ENCODE results near the gene SNX15.
"Not testable (repeated sequence)": the region's sequence is repeated elsewhere in the genome, so short reads cannot be mapped to it uniquely, and the experiment has no call there.

SNX15 gene

GRCh38 chr11:65019824-65020223, 7.4 kb upstream of the SNX15 start:
- H3K27me3 Mint-ChIP-seq (ENCODE audit: low read depth), result peaks cover 3% of the 10 kb centered on the region
- H3K9me3 Mint-ChIP-seq, result peaks cover 4% of the 10 kb centered on the region
- H3K4me3 Mint-ChIP-seq, result no peak overlapping the region
- H3K27ac Mint-ChIP-seq, result no peak overlapping the region
- H3K36me3 Mint-ChIP-seq (ENCODE audit: low read depth), result peaks cover 35% of the 10 kb centered on the region
- TF ChIP-seq, protein P1, sequence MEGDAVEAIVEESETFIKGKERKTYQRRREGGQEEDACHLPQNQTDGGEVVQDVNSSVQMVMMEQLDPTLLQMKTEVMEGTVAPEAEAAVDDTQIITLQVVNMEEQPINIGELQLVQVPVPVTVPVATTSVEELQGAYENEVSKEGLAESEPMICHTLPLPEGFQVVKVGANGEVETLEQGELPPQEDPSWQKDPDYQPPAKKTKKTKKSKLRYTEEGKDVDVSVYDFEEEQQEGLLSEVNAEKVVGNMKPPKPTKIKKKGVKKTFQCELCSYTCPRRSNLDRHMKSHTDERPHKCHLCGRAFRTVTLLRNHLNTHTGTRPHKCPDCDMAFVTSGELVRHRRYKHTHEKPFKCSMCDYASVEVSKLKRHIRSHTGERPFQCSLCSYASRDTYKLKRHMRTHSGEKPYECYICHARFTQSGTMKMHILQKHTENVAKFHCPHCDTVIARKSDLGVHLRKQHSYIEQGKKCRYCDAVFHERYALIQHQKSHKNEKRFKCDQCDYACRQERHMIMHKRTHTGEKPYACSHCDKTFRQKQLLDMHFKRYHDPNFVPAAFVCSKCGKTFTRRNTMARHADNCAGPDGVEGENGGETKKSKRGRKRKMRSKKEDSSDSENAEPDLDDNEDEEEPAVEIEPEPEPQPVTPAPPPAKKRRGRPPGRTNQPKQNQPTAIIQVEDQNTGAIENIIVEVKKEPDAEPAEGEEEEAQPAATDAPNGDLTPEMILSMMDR (IDR thresholded peaks at IDR 0.05; ENCODE audit: unreplicated experiment in 3 of 3), result no peak
- H3K4me1 Mint-ChIP-seq, result peaks cover 5% of the 10 kb centered on the region

DNA sequence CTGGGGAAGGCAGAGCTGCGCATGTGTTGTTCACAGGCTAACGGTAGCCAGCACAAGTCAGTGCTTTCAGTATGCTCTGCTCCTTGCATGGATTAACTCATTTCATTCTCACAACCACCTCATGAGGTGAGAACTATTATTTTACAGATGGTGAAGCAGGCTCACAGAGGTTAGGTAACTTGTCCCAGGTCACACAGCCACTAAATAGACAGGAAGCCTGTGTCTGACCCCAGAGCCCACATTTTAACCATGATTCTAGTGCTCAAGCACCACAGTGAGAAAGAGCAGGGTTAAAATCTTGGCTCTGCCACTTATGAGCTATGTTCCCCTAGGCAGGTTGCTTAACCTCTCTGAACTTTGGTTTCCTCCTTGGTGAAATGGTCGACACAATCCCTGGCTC, 6.2 kb upstream of the SNX15 start:
- peaks cover 4% of the 10 kb centered on the region for H3K9me3 Mint-ChIP-seq
- no peak overlapping the region for H3K27ac Mint-ChIP-seq
- H3K4me3 Mint-ChIP-seq, result no peak overlapping the region
- TF ChIP-seq, protein P1 (IDR thresholded peaks at IDR 0.05; ENCODE audit: unreplicated experiment in 3 of 3), result no peak
- H3K27me3 Mint-ChIP-seq (ENCODE audit: low read depth), result peaks cover 3% of the 10 kb centered on the region
- H3K36me3 Mint-ChIP-seq (ENCODE audit: low read depth), result peaks cover 35% of the 10 kb centered on the region
- H3K4me1 Mint-ChIP-seq, result peaks cover 5% of the 10 kb centered on the region

- H3K4me1 Mint-ChIP-seq, result peaks cover under 1% of the 10 kb centered on the region
- H3K9me3 Mint-ChIP-seq, result peaks cover 1% of the 10 kb centered on the region
These were observed 5.7 kb upstream of the SNX15 start for GRCh38 chr11:65021509-65021908.

DNA sequence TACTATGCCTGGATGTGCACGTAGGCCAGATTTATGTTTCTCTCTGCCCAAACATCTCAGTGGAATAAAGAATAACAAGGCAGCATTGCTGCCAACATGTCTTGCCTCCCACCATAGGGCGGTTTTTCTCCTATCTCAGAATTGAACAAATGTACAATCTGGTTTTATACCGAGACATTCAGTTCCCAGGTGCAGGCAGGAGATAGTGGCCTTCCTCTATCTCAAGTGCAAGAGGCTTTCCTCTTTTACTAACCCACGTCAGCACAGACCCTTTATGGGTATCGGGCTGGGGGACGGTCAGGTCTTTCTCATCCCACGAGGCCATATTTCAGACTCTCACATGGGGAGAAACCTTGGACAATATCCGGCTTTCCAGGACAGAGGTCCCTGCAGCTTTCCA, 3.7 kb upstream of the SNX15 start:
- peaks cover 14% of the 10 kb centered on the region for H3K36me3 Mint-ChIP-seq (ENCODE audit: low read depth)

More at GRCh38 chr11:65021509-65021908, 5.7 kb upstream of the SNX15 start:
- peaks cover 30% of the 10 kb centered on the region for H3K36me3 Mint-ChIP-seq (ENCODE audit: low read depth)
- TF ChIP-seq, protein P1 (IDR thresholded peaks at IDR 0.05; ENCODE audit: unreplicated experiment in 3 of 3), result no peak
- H3K4me3 Mint-ChIP-seq, result no peak overlapping the region
- H3K27me3 Mint-ChIP-seq (ENCODE audit: low read depth), result peaks cover 3% of the 10 kb centered on the region
- H3K27ac Mint-ChIP-seq, result no peak overlapping the region

GRCh38 chr11:65026810-65027209, 429 bp upstream of the SNX15 start:
- no peaks in the 10 kb centered on the region for H3K9me3 Mint-ChIP-seq
- H3K4me1 Mint-ChIP-seq, result peaks cover 9% of the 10 kb centered on the region
- H3K36me3 Mint-ChIP-seq (ENCODE audit: low read depth), result peaks cover 5% of the 10 kb centered on the region
- H3K4me3 Mint-ChIP-seq, result peak overlapping the region; percentile 82
- no peaks in the 10 kb centered on the region for H3K27me3 Mint-ChIP-seq (ENCODE audit: low read depth)
- TF ChIP-seq, protein P1 (IDR thresholded peaks at IDR 0.05; ENCODE audit: unreplicated experiment in 3 of 3), result no peak
- peak overlapping the region; percentile 71 to 92 (median 73) for H3K27ac Mint-ChIP-seq

More for the DNA sequence above, 3.7 kb upstream of the SNX15 start:
- not testable (repeated sequence) for H3K9me3 Mint-ChIP-seq; H3K4me3 Mint-ChIP-seq; H3K27me3 Mint-ChIP-seq (ENCODE audit: low read depth); H3K4me1 Mint-ChIP-seq
- H3K27ac Mint-ChIP-seq, result peak overlapping the region; percentile 5 to 75 (median 20)

- H3K36me3 Mint-ChIP-seq (ENCODE audit: low read depth), result peaks cover 4% of the 10 kb centered on the region
- no peaks in the 10 kb centered on the region for H3K9me3 Mint-ChIP-seq
- no peak overlapping the region for H3K27ac Mint-ChIP-seq
- no peak overlapping the region for H3K4me3 Mint-ChIP-seq
- no peaks in the 10 kb centered on the region for H3K27me3 Mint-ChIP-seq (ENCODE audit: low read depth)
- TF ChIP-seq, protein P1 (IDR thresholded peaks at IDR 0.05; ENCODE audit: unreplicated experiment in 3 of 3), result no peak
- H3K4me1 Mint-ChIP-seq, result peaks cover 9% of the 10 kb centered on the region
These were observed 5.0 kb downstream of the SNX15 start for GRCh38 chr11:65032216-65032615.

Data from nephron (organoid).